Erythroblast (primary cell): Measurements from ENCODE around the gene LHFPL5.

ENCODE experiments used
- GATA1 ChIP-seq: IDR thresholded peaks from 2 replicates; pipeline ENCODE4 v1.6.1; 2011; ENCODE audit warnings: low read depth, mild to moderate bottlenecking, control low read depth, low read length, moderate library complexity
- POLR2A ChIP-seq: IDR thresholded peaks from 2 replicates; pipeline ENCODE4 v1.6.1; 2011; ENCODE audit warnings: mild to moderate bottlenecking, low read length

GRCh38 chr6:35829306-35829705 is 24.2 kb downstream of the LHFPL5 start:
- no peak for TF ChIP-seq POLR2A
- no peak for TF ChIP-seq GATA1
